B cell (primary cell): ENCODE data around the gene GLG1.

Experiments used
- EZH2 ChIP-seq: IDR thresholded peaks from 2 replicates; pipeline ENCODE4 v1.6.1; 2012; ENCODE audit warnings: borderline replicate concordance, low read depth, mild to moderate bottlenecking, moderate library complexity, low read length; ENCODE audit not compliant: insufficient read depth, poor library complexity, severe bottlenecking
- TF ChIP-seq, protein P1 (sequence below): fragments of 200-600 bp; IDR thresholded peaks from one replicate; pipeline ENCODE4 v1.8.0; 2022; ENCODE audit warnings: antibody characterized with exemption, mild to moderate bottlenecking

- TF ChIP-seq, protein P1, sequence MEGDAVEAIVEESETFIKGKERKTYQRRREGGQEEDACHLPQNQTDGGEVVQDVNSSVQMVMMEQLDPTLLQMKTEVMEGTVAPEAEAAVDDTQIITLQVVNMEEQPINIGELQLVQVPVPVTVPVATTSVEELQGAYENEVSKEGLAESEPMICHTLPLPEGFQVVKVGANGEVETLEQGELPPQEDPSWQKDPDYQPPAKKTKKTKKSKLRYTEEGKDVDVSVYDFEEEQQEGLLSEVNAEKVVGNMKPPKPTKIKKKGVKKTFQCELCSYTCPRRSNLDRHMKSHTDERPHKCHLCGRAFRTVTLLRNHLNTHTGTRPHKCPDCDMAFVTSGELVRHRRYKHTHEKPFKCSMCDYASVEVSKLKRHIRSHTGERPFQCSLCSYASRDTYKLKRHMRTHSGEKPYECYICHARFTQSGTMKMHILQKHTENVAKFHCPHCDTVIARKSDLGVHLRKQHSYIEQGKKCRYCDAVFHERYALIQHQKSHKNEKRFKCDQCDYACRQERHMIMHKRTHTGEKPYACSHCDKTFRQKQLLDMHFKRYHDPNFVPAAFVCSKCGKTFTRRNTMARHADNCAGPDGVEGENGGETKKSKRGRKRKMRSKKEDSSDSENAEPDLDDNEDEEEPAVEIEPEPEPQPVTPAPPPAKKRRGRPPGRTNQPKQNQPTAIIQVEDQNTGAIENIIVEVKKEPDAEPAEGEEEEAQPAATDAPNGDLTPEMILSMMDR = no peak
- no peak for TF ChIP-seq EZH2
These were observed 48.0 kb downstream of the GLG1 start for GRCh38 chr16:74558873-74559272.
